Heart right ventricle (tissue), 16 donors: ENCODE results near the gene PYGB. TPM values are rescaled to one million over a fixed set of nuclear protein-coding genes. Genes with fewer than 3 reads are reported as not detected.

Experiments
- ATAC-seq, 8 donors: fragments of 200-7000 bp; cut with Tn5 transposase; one replicate each; pipeline ENCODE4 v1.9.1; 2020; ENCODE audit warnings: mild to moderate bottlenecking in 8 of 8, moderate library complexity in 8 of 8, moderate number of reproducible peaks in 1 of 8
- DNase-seq, 2 donors: peaks; one replicate each; pipeline ENCODE4 v3.0.0-alpha.2; 2020
- H3K27ac ChIP-seq, 10 donors: fragments of 200-600 bp; sonication (generic) in 2 of 10; one replicate each; pipeline versions ENCODE4 v1.5.0 to v1.8.0; 2020 to 2022; ENCODE audit warnings: mild to moderate bottlenecking in 3 of 10
- H3K27me3 ChIP-seq, 7 donors: fragments of 200-600 bp; one replicate each; pipeline ENCODE4 v1.8.0; 2021 to 2022; ENCODE audit warnings: mild to moderate bottlenecking in 2 of 7
- H3K36me3 ChIP-seq, 9 donors: fragments of 200-600 bp; sonication (generic) in 1 of 9; one replicate each; pipeline versions ENCODE4 v1.5.0 to v1.8.0; 2020 to 2022; ENCODE audit warnings: mild to moderate bottlenecking in 2 of 9
- H3K4me1 ChIP-seq, 9 donors: fragments of 200-600 bp; sonication (generic) in 1 of 9; one replicate each; pipeline versions ENCODE4 v1.5.0 to v1.8.0; 2020 to 2022; ENCODE audit warnings: mild to moderate bottlenecking in 4 of 9
- H3K4me3 ChIP-seq, 10 donors: fragments of 200-600 bp; sonication (generic) in 2 of 10; one replicate each; pipeline versions ENCODE4 v1.5.0 to v1.8.0; 2020 to 2022; ENCODE audit warnings: mild to moderate bottlenecking in 7 of 10, moderate library complexity in 2 of 10
- H3K9me3 ChIP-seq, 11 donors: fragments of 200-600 bp in 10 of 11; sonication (generic) in 2 of 11; one replicate each; pipeline versions ENCODE4 v1.5.0 to v1.8.0; 2013 to 2022; ENCODE audit warnings: mild to moderate bottlenecking in 2 of 11, control low read depth in 1 of 11, moderate library complexity in 1 of 11
- WGBS, 2 donors: extraction: QIAGEN DNeasy Blood & Tissue Kit; methylation state at CpG; one replicate each; pipeline ENCODE4 v1.1.7; 2013; ENCODE audit warnings: inconsistent platforms in 1 of 2; 5-methylcytosine and 5-hydroxymethylcytosine counted together
- intact Hi-C, 10 donors: fragments of 100-400 bp; cut with DNase I; formaldehyde crosslinking; loops; one replicate each; pipeline versions ENCODE4 v1.11.1 to v1.14.2; 2022
- polyA plus RNA-seq, 2 donors: library from polyadenylated mRNA; stranded (reverse); fragments of 200-250 nt; gene quantifications; one replicate each; pipeline ENCODE4 v1.2.3, GENCODE V29; 2013
- total RNA-seq, 10 donors: library from RNA; stranded (reverse); fragmentation: NEBNext Ultra II Directional in 3 of 10; extraction: Animal tissue kit (Norgen Biotek cat#: 25700) in 3 of 10; gene quantifications; one replicate each; pipeline versions ENCODE4 v1.2.1 to v1.2.4, GENCODE V29; 2021 to 2023
- TF ChIP-seq, protein P1 (sequence below), 9 donors: fragments of 200-600 bp; sonication (generic) in 2 of 9; IDR thresholded peaks; one replicate each; pipeline versions ENCODE4 v1.5.0 to v1.8.0; 2021 to 2022; ENCODE audit warnings: antibody characterized with exemption in 9 of 9, mild to moderate bottlenecking in 5 of 9, moderate library complexity in 1 of 9
- donor health status: Arrhythmogenic right ventricular cardiomyopathy.
- donor health status: ischemic (EF 13 %, LVEDD 7.1; RV severe dilation, severe dysfunction).
- donor health status: healthy with polysubstance abuse.
- donor health status: DM: no; HTN: yes; CAD: no.
- donor health status: DM: no; HTN: no; CAD: no.
- donor health status: ischemic (EF 25% LVEDD 6.9; RV normal size, moderate dysfunction).
- donor health status: ischemic (EF 25% LVEDD 5.7; RV mildly dilated, moderate dysfunction).
- donor health status: healthy.
- donor health status: DM: yes; HTN: yes; CAD: no.
- donor health status: Ischemic cardiomyopathy.
- donor health status: ischemic (EF 35%, LVEDD 5.7; RV mildly dilated, moderate dysfunction).
- donor health status: nonischemic (EF 11% LVEDD 7.7; RV severe dilation, severe dysfunction).
- donor health status: DM: yes; HTN: yes; CAD: no.
- donor health status: PGD.
- donor health status: ischemic (EF 29% LVEDD 5.4; RV normal size, mild dysfunction).
- donor health status: nonischemic (EF 23%, LVEDD 6.1; RV moderate dilation, normal function).

Gene PYGB
- total and polyA plus RNA-seq, 12 donors, result 83.1 to 462 (median 269) TPM

DNA sequence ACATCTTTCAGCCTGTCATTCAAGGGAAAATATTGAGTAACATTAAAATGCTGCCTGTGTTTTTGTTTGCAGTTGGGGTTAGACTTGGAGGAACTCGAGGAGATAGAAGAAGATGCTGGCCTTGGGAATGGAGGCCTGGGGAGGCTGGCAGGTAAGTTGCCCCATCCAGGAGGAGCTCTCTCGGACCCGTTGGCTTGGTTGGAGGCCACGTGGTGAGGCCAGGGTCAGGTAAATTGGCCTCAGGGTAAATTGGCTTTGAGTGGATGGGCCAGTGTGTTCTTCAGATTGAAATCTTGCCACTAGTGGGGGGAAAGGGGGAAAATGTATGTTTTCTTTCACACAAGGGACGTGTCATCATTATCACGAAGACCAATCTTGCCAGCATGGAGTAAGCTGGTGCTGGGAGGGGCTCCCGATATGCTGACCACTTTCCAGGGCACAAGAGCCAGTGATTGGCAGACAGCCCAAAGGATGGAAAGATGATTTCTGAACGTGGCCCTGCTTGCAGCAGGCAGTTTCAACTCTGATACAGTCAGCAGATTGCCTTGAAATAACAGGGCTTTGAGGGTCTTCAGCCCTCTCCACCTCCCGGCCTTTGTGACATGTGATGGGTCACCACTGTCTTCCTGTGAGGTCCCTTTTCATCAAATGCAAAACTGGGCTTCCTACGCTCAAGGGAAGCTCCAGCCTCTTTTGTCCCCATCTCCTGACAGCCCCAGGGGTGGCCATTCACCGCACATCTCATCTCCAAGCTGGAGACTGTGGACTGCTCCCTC lies 21.4 kb downstream of the PYGB start:
- peak in 1 of 2 donors; percentile 1 for DNase-seq
- H3K4me3 ChIP-seq, result no peak overlapping the region
- no peaks in the 10 kb centered on the region for H3K27me3 ChIP-seq
- H3K4me1 ChIP-seq, result peaks cover 0 to 35% (median 27%) of the 10 kb centered on the region in 9 donors
- ATAC-seq, result no peak
- H3K36me3 ChIP-seq, result peaks cover 0 to 68% (median 46%) of the 10 kb centered on the region in 9 donors
- TF ChIP-seq, protein P1, sequence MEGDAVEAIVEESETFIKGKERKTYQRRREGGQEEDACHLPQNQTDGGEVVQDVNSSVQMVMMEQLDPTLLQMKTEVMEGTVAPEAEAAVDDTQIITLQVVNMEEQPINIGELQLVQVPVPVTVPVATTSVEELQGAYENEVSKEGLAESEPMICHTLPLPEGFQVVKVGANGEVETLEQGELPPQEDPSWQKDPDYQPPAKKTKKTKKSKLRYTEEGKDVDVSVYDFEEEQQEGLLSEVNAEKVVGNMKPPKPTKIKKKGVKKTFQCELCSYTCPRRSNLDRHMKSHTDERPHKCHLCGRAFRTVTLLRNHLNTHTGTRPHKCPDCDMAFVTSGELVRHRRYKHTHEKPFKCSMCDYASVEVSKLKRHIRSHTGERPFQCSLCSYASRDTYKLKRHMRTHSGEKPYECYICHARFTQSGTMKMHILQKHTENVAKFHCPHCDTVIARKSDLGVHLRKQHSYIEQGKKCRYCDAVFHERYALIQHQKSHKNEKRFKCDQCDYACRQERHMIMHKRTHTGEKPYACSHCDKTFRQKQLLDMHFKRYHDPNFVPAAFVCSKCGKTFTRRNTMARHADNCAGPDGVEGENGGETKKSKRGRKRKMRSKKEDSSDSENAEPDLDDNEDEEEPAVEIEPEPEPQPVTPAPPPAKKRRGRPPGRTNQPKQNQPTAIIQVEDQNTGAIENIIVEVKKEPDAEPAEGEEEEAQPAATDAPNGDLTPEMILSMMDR (IDR thresholded peaks at IDR 0.05), result no peak
- peaks cover 0 to 4% (median 0%) of the 10 kb centered on the region in 11 donors for H3K9me3 ChIP-seq
- intact Hi-C loops, result no loop called here
- no peak overlapping the region for H3K27ac ChIP-seq
- 69 to 74% methylated on average over 11 of the region's 11 CpGs for WGBS, 2 donors

DNA sequence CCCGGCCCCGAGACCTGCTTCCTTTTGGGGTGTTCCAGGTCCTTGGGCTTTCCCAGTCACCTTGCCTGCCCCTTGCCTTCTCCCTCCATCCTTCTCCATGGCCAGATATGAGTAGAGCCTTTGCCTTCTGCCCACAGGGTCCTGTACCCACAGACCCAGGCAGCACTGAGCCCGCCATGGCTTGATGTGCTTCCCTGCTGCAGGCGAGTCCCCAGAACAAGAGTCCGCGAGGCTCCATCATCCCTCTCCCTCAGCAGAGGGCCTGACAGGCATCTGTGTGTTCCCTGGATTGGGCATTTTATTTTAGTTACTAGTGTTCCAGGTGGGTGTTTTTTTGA lies 21.9 kb downstream of the PYGB start:
- WGBS, 2 donors, result 95% methylated on average over 6 of the region's 6 CpGs
- H3K27ac ChIP-seq, result no peak overlapping the region

DNA sequence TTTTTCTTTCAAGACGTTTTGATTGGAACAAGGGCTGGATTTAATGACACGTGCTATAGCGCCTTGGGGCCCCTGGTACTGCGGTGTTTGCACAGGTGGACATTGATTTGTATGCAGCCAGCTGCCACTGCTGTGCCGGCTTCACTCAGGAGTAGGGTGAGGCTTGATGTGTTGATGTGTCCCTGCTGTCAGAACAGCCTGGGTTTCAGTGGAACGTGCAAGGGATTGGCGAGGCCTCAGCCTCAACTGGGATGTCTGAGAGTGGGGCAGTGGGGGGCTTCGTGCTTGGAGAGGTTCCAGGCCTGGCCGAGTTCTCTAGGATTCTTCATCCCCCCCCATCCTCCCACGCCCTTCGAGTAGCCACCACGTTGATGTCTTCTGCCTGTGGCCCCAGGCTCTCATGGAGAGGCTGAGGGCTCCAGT lies 23.0 kb downstream of the PYGB start:
- no peaks in the 10 kb centered on the region for H3K9me3 ChIP-seq
- ATAC-seq (no peak), DNase-seq (peak in 1 of 2 donors; percentile 3)
- no peaks in the 10 kb centered on the region for H3K27me3 ChIP-seq
- H3K4me1 ChIP-seq, result peaks cover 0 to 51% (median 36%) of the 10 kb centered on the region in 9 donors
- whole genome bisulfite sequencing, 2 donors, result 58 to 72% methylated on average over 12 of the region's 12 CpGs
- H3K4me3 ChIP-seq, result no peak overlapping the region
- TF ChIP-seq, protein P1 (IDR thresholded peaks at IDR 0.05), result no peak
- peaks cover 0 to 84% (median 58%) of the 10 kb centered on the region in 9 donors for H3K36me3 ChIP-seq
- intact Hi-C loops, result no loop called here
- H3K27ac ChIP-seq, result peak overlapping the region in 5 of 10 donors; percentile 3 to 68 (median 29)

More for the DNA sequence above, 21.9 kb downstream of the PYGB start:
- Histone ChIP-seq H3K4me3 (no peak overlapping the region), H3K4me1 (peaks cover 0 to 41% (median 33%) of the 10 kb centered on the region in 9 donors), H3K9me3 (peaks cover 0 to 4% (median 0%) of the 10 kb centered on the region in 11 donors), H3K27me3 (no peaks in the 10 kb centered on the region), H3K36me3 (peaks cover 0 to 74% (median 51%) of the 10 kb centered on the region in 9 donors)
- intact Hi-C loops, result no loop called here
- TF ChIP-seq, protein P1 (IDR thresholded peaks at IDR 0.05), result no peak
- DNase-seq (no peak), ATAC-seq (no peak)

DNA sequence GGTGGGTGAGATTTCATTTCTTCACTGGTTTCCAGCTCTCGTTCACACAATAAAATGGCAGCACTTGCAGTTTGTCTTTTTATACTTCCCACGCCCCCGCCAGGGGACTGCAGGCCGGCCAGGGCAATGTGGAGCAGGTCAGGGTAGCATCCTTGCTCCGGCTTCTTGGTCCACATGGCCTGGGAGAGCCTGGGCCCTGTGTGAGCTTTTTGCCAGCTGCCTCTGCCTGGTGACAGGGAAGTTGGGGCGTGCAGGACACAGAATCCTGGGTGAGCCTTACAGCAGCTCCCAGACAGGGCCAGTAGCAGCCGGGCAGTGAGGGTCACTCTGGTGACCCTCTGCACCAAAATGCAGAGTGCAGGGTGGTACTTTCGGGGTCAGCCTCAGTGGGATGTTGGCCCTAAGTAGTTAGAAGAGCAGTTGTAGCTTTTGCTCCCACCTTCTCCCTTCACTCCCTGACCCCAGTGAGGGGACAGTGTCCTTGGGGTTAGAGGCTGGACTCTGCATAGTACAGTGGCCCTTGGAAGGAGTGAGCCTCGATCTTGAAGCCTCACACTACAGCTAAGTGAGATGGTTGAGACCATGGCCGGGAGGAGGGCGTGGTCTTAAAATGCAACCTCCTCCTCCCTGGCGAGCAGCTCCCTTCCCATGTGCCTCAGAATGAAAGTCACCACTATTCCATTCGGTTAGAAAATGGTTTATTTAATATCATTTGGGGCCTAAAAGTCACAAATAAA lies 23.8 kb downstream of the PYGB start:
- H3K9me3 ChIP-seq, result no peaks in the 10 kb centered on the region
- H3K27me3 ChIP-seq, result no peaks in the 10 kb centered on the region
- peak overlapping the region in 5 of 10 donors; percentile 3 to 68 (median 29) for H3K27ac ChIP-seq
- intact Hi-C loops, result no loop called here
- WGBS, 2 donors, result 89 to 90% methylated on average over 13 of the region's 13 CpGs
- no peak for ATAC-seq
- TF ChIP-seq, protein P1 (IDR thresholded peaks at IDR 0.05), result no peak
- H3K4me3 ChIP-seq, result no peak overlapping the region
- peak in 1 of 2 donors; percentile 1 for DNase-seq
- peaks cover 0 to 85% (median 66%) of the 10 kb centered on the region in 9 donors for H3K36me3 ChIP-seq
- peaks cover 0 to 58% (median 36%) of the 10 kb centered on the region in 9 donors for H3K4me1 ChIP-seq
